ENCODE results near the gene C20orf202. TPM values are rescaled to one million over a fixed set of nuclear protein-coding genes. Genes with fewer than 3 reads are reported as not detected.

Gene C20orf202
- total and polyA plus RNA-seq, 9 of the 15 experiments (the other 6 are each of a cell fraction or from before 2014, with no cell fraction given), result 0.03 to 0.24 (median 0.15) TPM; not detected in 4

- H3K4me1 ChIP-seq (replicated peaks in 1 of 2; ENCODE audit: control insufficient read depth in 2 of 2, insufficient read depth in 2 of 2, low read length in 2 of 2), result peaks cover 11 to 12% of the 10 kb centered on the region in 2 experiments; a peak in 4 of 5 replicates
- H3K27ac ChIP-seq (ENCODE audit: extremely low read depth, low read depth, low read length), result no peak overlapping the region
- DNase-seq (ENCODE audit: extremely low read depth in 1 of 4, low spot score in 3 of 4) (no peak), FAIRE-seq (no peak), ATAC-seq (no peak)
- no peaks in the 10 kb centered on the region for H3K36me3 ChIP-seq (ENCODE audit: control insufficient read depth, insufficient read depth, low read length)
- no peaks in the 10 kb centered on the region for H4K20me1 ChIP-seq (replicated peaks; ENCODE audit: control insufficient read depth, insufficient read depth, low read length)
- BruUV-seq (replicated peaks), result no TSS peak
- WGBS (ENCODE audit: insufficient coverage, low coverage, missing lambda C conversion rate), result 44% methylated on average over 1 of the region's 1 CpG
- ChIA-PET POLR2A (no interaction called here), CTCF (ENCODE audit: low intra/inter-chr PET ratio) (no interaction called here)
- H3K9me1 ChIP-seq (ENCODE audit: control insufficient read depth, insufficient read depth, low read length), result no peaks in the 10 kb centered on the region
- no peaks in the 10 kb centered on the region for H3K27me3 ChIP-seq (ENCODE audit: control insufficient read depth in 2 of 2, insufficient read depth in 2 of 2, low read length in 2 of 2)
- intact Hi-C loops (cut with micrococcal nuclease) (no loop called here), in situ Hi-C loops (cut with MboI) (loop anchor here (10.0 kb wide), 1 partner anchor 380 kb away; no protein-coding TSS in a partner anchor)
- TF ChIP-seq ZBTB1 (CRISPR knock-in tag; IDR thresholded peaks at IDR 0.05; ENCODE audit: borderline replicate concordance, low read depth) (no peak), CHCHD3 (CRISPR knock-in tag; IDR thresholded peaks at IDR 0.05) (no peak), ZNF280B (CRISPR knock-in tag; IDR thresholded peaks at IDR 0.05) (no peak), KLF1 (tag; IDR thresholded peaks at IDR 0.05) (no peak), HNRNPLL (IDR thresholded peaks at IDR 0.05; ENCODE audit: low read depth, low read length, poor library complexity, severe bottlenecking) (no peak), PHTF2 (CRISPR knock-in tag; IDR thresholded peaks at IDR 0.05) (no peak), ZNF280A (IDR thresholded peaks at IDR 0.05; ENCODE audit: low read depth, partially characterized antibody) (no peak), PKNOX1 (IDR thresholded peaks at IDR 0.05) (no peak), CBFB (CRISPR knock-in tag; IDR thresholded peaks at IDR 0.05) (no peak), HSF4 (CRISPR knock-in tag; IDR thresholded peaks at IDR 0.05; ENCODE audit: borderline replicate concordance) (no peak), DACH1 (IDR thresholded peaks at IDR 0.05; ENCODE audit: partially characterized antibody) (no peak), MCM7 (IDR thresholded peaks at IDR 0.05) (no peak), ZNF124 (CRISPR knock-in tag; IDR thresholded peaks at IDR 0.05) (no peak)
- no peak overlapping the region for H3K4me2 ChIP-seq (ENCODE audit: insufficient read depth, low read length)
- no peak overlapping the region for H3K9ac ChIP-seq (ENCODE audit: insufficient read depth in 1 of 2, low read depth in 2 of 2, low read length in 2 of 2)
- no peak overlapping the region for H3K4me3 ChIP-seq
- no peaks in the 10 kb centered on the region for H3K79me2 ChIP-seq (ENCODE audit: control insufficient read depth, insufficient read depth, low read length)
- no peak overlapping the region for H2AFZ ChIP-seq (ENCODE audit: low read depth, low read length)
- H3K9me3 ChIP-seq (replicated peaks; ENCODE audit: control insufficient read depth, insufficient read depth, low read depth, low read length), result no peaks in the 10 kb centered on the region
Measured at GRCh38 chr20:1195226-1195625, 8.0 kb upstream of the C20orf202 start.
